Stimulated activated CD8-positive, alpha-beta memory T cell treated with anti-CD3 and anti-CD28 coated beads, Interleukin-7, amount 100 ng/mL, for 1 hour (primary cell): Measurements from ENCODE around the gene ACAP3.
A peak's percentile ranks its signal among the peaks of the same experiment; 100 is the strongest.

ENCODE experiments used
- DNase-seq, 2 donors: peaks; one replicate each; pipeline ENCODE4 v3.0.0-alpha.2; 2020; ENCODE audit warnings: low read depth in 2 of 2

ACAP3 gene

GRCh38 chr1:1286313-1287261, 21.1 kb downstream of the ACAP3 start:
- no peak for DNase-seq

GRCh38 chr1:1285611-1286311, 22.0 kb downstream of the ACAP3 start:
- DNase-seq = no peak

GRCh38 chr1:1285102-1285571, 22.6 kb downstream of the ACAP3 start:
- DNase-seq = no peak

GRCh38 chr1:1284221-1285101, 23.3 kb downstream of the ACAP3 start:
- no peak for DNase-seq

GRCh38 chr1:1283821-1284220, 23.9 kb downstream of the ACAP3 start:
- no peak for DNase-seq

GRCh38 chr1:1282998-1283397, 24.7 kb downstream of the ACAP3 start:
- no peak for DNase-seq

- no peak for DNase-seq
Observed at GRCh38 chr1:1281533-1282321, 26.0 kb downstream of the ACAP3 start.

- no peak for DNase-seq
Observed at GRCh38 chr1:1280782-1281481, 26.8 kb downstream of the ACAP3 start.

- DNase-seq = no peak
Observed at GRCh38 chr1:1279028-1279427, 28.7 kb downstream of the ACAP3 start.

- DNase-seq = no peak
Observed at GRCh38 chr1:1278620-1279019, 29.1 kb downstream of the ACAP3 start.

GRCh38 chr1:1275836-1276235, 31.9 kb downstream of the ACAP3 start:
- no peak for DNase-seq

- no peak for DNase-seq
Observed at GRCh38 chr1:1274931-1275431, 32.7 kb downstream of the ACAP3 start.

- no peak for DNase-seq
Observed at GRCh38 chr1:1274299-1274930, 33.3 kb downstream of the ACAP3 start.

GRCh38 chr1:1273512-1274298, 34.0 kb downstream of the ACAP3 start, which contains the start of gene UBE2J2:
TSS of gene UBE2J2 (minus strand) at chr1:1273854. CDS start at chr1:1267992, 5,862 bp downstream.
- DNase-seq = peak; percentile 84 to 87

- DNase-seq = no peak
Observed at GRCh38 chr1:1273209-1273511, 34.6 kb downstream of the ACAP3 start.

- DNase-seq = no peak
Observed at GRCh38 chr1:1272341-1273208, 35.2 kb downstream of the ACAP3 start.

GRCh38 chr1:1270813-1271212, 36.9 kb downstream of the ACAP3 start:
- no peak for DNase-seq

GRCh38 chr1:1268284-1268682, 39.4 kb downstream of the ACAP3 start:
- DNase-seq = no peak
